Mesodermal cell (in vitro differentiated cells): ENCODE data around the gene SMIM29.

Experiments used
- H3K27ac ChIP-seq: 2 replicates; pipeline ENCODE4 v1.7.0; 2013; ENCODE audit warnings: mild to moderate bottlenecking, low read depth, low read length, moderate library complexity; ENCODE audit not compliant: severe bottlenecking
- H3K36me3 ChIP-seq: 2 replicates; pipeline ENCODE4 v1.7.1; 2013; ENCODE audit warnings: mild to moderate bottlenecking, low read length, moderate library complexity; ENCODE audit not compliant: control insufficient read depth, insufficient read depth
- H3K4me1 ChIP-seq: one replicate; pipeline ENCODE4 v1.7.1; 2013; ENCODE audit warnings: mild to moderate bottlenecking, low read length; ENCODE audit not compliant: insufficient read depth, control insufficient read depth, poor library complexity, severe bottlenecking
- H3K4me3 ChIP-seq: 2 replicates; pipeline ENCODE4 v1.7.0; 2013; ENCODE audit warnings: low read length, control low read depth, mild to moderate bottlenecking; ENCODE audit not compliant: insufficient read depth, poor library complexity, severe bottlenecking; ENCODE audit errors: extremely low read depth
- H3K9me3 ChIP-seq: 2 replicates; pipeline ENCODE4 v1.7.1; 2013; ENCODE audit warnings: mild to moderate bottlenecking, low read length, moderate library complexity; ENCODE audit not compliant: control insufficient read depth
- WGBS, 2 experiments: methylation state at CpG; one replicate each; pipeline ENCODE4 v1.1.5; 2013; ENCODE audit warnings: missing lambda C conversion rate in 2 of 2; ENCODE audit not compliant: insufficient coverage in 2 of 2; 5-methylcytosine and 5-hydroxymethylcytosine counted together

The SMIM29 gene

DNA sequence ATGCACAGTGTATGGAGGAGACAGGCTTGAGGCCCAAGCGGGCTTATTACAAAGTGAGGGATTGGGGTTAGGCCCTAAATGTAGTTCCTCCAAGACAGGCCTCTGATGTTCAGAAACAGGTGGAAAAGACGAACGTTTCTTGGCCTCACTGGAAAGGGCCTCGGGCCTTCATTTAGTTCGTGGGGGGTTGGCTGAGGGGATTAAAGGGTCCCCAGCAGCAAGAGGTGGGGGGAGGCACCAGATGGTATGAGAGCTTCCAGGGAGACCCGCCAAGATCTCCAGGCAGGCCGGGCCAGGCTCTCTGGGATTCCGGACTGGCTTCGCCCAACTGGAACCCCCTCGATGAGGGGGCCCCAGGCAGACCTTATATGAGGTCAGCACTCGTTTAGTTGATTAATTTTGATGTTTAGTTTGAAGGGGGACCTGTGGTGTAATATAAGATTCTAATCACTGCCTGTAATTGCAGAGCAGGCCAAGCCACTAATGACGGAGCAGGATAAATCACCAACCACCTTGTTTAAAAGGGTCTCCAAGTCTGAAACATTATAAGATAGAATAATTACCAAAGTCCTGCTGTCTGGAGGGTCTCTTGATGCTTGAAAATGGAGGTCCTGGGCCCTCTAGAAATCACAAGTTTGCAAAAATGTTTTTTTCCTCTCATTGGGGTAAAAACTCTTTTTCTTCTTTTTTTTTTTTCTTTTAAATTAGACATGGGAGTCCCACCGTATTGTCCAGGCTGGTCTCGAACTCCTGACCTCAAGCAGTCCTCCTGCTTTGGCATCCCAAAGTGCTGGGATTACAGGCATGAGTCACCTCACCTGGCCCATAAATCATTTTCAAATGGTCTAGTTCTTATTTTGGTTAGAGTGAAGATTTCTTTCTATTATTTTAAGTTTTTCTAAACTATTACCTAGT lies 10.0 kb downstream of the SMIM29 start:
- 4 to 13% methylated on average over 11 to 13 of the region's 14 CpGs for WGBS, 2 experiments
- peaks cover 53% of the 10 kb centered on the region for H3K36me3 ChIP-seq
- no peaks in the 10 kb centered on the region for H3K9me3 ChIP-seq
- H3K27ac ChIP-seq, result peak overlapping the region; percentile 32
- peak overlapping the region; percentile 74 for H3K4me3 ChIP-seq
- peaks cover 51% of the 10 kb centered on the region for H3K4me1 ChIP-seq

DNA sequence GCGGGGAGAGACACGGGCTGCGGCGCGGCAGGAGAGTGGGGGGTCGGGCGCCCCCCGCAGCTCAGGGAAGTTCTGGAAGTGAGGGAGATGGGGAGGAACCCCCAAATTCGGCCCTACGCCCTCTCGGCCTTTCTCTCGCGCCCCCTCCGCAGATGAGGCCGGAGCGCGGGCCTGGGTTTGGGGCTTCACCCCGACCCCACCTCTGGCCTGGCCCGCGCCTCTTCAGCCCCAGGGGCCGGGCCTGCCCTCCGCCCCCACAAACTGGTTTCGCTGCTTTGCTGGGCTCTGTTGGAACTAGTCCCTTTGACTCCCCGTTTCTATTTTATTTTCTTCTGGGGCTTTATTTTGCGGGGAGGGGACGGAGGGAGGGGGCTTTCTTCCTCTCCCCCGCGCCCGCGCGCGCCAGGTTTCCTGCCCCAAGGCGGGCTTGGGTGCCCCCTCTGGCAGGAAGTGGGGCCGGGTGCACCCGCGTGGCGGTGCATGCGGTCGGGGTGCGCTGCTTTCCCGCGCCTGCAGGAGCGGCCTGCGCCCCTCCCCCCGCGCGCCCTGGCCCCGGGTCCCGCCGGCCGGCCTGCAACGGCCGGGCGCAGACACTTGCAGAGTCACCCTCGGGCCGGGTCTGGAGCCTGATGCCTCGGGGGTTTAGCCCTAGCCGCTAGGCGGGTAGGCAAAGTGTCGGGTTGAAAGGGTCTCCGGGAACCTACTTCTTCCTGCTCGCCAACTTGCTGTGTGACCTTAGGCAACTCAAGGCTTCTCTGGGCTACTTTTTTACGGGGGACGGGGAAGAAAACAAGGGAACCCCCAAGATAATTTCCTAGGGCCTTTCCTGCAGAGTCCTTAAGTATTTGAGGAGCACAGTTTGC lies 10.9 kb downstream of the SMIM29 start:
- no peaks in the 10 kb centered on the region for H3K9me3 ChIP-seq
- H3K36me3 ChIP-seq, result peaks cover 45% of the 10 kb centered on the region
- H3K4me3 ChIP-seq, result peak overlapping the region; percentile 74
- H3K4me1 ChIP-seq, result peaks cover 45% of the 10 kb centered on the region
- H3K27ac ChIP-seq, result peak overlapping the region; percentile 32
- 0% methylated on average over 22 to 48 of the region's 64 CpGs for WGBS, 2 experiments

DNA sequence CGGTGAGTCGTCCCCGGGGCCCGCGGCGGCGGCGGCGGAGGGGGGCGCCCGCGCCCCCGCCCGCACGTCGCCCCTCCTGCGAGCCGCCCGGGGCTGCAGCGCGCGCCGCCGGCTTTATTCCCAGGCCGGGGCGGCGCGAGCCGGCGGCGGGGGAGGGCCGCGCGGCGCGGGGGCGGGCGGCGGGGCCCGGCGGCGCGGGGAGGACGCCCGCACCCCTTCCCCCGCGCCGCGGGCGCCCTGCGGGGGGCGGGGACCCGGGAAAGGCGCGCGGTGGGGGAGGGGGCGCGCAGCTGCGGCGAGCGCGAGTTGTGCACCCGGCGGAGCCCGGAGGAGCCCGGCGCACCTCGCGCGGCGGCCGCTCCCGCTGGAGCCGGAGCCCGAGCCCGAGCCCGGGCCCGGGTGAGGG lies 11.5 kb downstream of the SMIM29 start:
- 0% methylated on average over 38 to 65 of the region's 78 CpGs for WGBS, 2 experiments
- Histone ChIP-seq H3K4me1 (peaks cover 39% of the 10 kb centered on the region), H3K27ac (peak overlapping the region; percentile 32), H3K9me3 (no peaks in the 10 kb centered on the region), H3K4me3 (peak overlapping the region; percentile 74), H3K36me3 (peaks cover 39% of the 10 kb centered on the region)

DNA sequence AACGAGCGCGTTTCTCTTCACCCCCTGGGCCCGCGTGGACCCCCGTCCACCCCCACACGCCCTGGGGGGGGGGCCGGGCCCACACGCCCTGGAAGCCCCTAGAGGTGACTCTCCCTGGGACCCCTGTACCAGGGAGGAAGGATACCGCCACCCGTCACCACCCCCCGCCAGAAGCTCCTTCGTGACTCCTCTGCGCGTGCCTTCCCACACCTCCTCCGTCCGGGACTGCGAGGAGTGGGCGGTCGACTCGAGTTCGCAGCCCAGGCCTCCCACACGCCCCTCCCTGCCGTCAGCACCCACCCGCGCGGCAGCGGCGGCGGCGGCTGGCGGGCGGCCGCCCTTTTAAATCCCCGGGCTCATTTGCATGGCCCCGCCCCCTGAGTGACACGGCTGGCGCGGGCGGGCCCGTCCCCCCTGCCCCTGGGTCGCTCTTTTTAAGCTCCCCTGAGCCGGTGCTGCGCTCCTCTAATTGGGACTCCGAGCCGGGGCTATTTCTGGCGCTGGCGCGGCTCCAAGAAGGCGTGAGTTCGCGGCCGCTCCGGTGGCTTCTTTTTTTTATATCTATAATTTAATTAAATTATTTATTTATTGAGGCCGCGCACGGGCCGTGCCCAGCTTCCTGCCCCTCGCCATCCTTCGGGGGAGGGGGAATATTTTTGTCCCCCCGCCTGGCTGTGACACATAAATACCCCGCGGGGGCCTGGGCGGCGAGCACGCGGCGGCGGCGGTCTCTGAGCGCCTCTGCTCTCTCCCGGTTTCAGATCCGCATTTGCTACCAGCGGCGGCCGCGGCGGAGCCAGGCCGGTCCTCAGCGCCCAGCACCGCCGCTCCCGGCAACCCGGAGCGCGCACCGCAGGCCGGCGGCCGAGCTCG lies 12.1 kb downstream of the SMIM29 start, which contains the start of gene HMGA1:
Gene HMGA1 (plus strand): TSS at position 431 of the 873 bp plus-strand sequence. CDS start 3,908 bp downstream, outside the sequence.
- 0 to 1% methylated on average over 52 to 67 of the region's 91 CpGs for WGBS, 2 experiments
- H3K27ac ChIP-seq, result peak within 1 kb of the TSS; percentile 98
- peaks cover 33% of the 10 kb centered on the region for H3K4me1 ChIP-seq
- peak within 1 kb of the TSS; percentile 74 for H3K4me3 ChIP-seq
- no peaks in the 10 kb centered on the region for H3K9me3 ChIP-seq
- H3K36me3 ChIP-seq, result peaks cover 33% of the 10 kb centered on the region

DNA sequence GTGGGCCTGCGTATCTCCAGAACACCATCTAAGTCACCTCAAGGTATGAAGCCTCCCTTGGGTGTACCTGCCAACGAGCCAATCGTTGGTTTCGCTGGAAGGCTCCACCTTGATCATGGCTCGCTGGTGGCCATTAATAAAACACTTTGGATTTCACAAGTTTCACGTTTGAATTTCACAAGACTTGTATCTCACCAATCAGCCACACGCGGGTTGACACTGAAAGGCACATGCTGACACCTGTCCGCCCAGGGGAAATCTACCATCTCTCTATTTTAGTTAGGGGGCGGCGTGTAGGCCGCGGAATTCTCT lies 12.7 kb downstream of the SMIM29 start:
- Histone ChIP-seq H3K4me3 (peak overlapping the region; percentile 66), H3K36me3 (peaks cover 27% of the 10 kb centered on the region), H3K27ac (peak overlapping the region; percentile 98), H3K9me3 (no peaks in the 10 kb centered on the region), H3K4me1 (peaks cover 27% of the 10 kb centered on the region)
- WGBS, 2 experiments, result 0 to 1% methylated on average over 9 to 13 of the region's 13 CpGs

DNA sequence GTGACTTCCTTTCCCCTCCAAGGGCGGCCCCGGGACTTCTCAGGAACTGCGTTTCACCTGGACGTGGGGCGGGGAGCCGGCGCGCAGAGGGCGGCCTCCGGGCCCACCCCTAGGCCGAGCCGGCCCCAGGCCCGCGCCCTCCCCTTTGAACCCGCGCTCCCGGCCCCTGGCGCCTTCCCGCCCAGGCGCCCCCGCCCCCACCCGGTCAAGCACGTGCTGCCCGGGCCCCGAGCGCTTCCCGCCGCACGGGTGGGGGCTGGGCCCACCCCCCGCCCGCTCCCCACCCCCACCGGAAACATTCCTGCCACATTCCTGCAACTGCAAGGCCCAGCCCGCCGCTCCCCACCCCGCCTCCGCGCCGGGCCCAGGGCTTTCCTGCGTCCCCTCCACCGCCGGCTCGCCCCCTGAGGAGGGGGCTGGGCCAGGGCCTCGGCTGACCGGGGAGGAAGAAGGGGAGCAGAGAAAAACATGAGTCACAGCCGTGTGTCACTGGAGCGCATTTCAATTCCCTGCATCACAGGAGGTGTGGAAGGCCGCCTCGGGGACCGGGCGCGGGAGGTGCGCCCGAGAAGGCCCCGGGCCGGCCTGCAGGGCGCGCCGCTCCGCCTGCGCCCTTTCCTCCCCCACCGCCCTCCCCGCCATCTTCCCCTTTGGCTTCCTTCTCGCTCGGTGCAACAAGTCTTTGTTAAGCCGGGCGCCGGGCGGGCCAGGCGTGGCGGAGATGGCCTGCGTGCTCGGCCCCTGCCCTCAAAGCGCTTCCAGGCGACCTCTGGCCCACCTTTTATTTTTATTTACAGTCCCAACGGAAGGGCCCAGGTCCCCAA lies 13.3 kb downstream of the SMIM29 start:
- Histone ChIP-seq H3K9me3 (no peaks in the 10 kb centered on the region), H3K4me3 (peak overlapping the region; percentile 66), H3K27ac (peak overlapping the region; percentile 98), H3K4me1 (peaks cover 21% of the 10 kb centered on the region), H3K36me3 (peaks cover 21% of the 10 kb centered on the region)
- WGBS, 2 experiments, result 0% methylated on average over 36 to 50 of the region's 75 CpGs

DNA sequence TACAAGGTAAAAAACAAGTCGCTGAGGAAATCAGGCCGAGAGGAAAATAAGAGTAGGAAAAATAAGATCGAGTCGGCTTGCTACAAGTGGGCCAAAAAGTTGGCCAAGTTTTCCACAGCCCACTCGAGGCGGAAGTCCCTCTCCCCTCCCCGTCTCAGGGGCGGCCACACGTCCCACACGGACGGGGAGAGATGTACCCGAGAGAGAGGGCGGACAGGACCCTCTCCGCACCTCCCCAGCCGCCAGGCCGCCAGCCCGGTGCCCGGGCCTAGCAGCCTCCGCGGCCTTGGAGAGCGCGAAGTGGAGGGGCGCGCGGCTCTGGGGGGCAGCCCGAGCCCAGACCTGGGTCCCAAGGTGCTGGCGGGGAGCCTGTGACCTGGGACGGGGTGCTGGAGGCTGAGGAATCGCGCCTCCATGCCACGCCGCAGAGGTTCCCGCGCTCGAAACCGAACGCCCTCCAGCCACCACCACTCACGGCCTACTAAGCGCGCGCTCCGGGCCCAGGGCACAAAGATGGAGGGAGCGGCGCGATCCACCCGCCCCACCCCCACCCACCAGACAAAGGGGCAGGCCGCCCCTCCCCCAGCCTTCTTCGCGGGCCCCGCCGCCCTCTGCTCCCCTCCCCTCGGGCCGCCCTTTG lies 14.0 kb downstream of the SMIM29 start:
- Histone ChIP-seq H3K9me3 (no peaks in the 10 kb centered on the region), H3K27ac (peak overlapping the region; percentile 98), H3K4me3 (peak overlapping the region; percentile 31), H3K4me1 (peaks cover 16% of the 10 kb centered on the region), H3K36me3 (peaks cover 15% of the 10 kb centered on the region)
- 9 to 13% methylated on average over 22 to 30 of the region's 53 CpGs for WGBS, 2 experiments

DNA sequence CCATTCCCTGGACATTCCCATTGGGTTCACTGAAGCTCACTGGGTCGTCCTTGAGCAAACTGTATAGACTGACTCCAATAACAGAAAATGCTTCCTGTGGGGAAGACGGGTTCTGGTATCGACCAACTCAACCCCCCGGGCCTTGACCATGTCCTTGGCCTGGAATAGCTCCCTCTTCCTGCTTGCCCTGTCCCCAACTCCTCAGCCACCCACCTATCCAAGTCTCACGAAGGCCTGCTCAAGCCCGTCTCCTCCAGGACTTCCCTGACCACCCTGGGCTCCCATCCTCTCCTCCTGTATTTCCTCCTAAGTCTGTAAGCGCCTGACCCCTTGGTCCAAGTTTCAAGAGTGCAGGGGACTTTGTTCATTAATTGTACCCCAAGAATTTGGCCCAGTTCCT lies 14.9 kb downstream of the SMIM29 start:
- Histone ChIP-seq H3K4me1 (peaks cover 18% of the 10 kb centered on the region), H3K27ac (peak overlapping the region; percentile 98), H3K36me3 (peaks cover 7% of the 10 kb centered on the region), H3K9me3 (no peaks in the 10 kb centered on the region), H3K4me3 (no peak overlapping the region)
- WGBS, 2 experiments, result 93 to 95% methylated on average over 5 to 6 of the region's 7 CpGs

DNA sequence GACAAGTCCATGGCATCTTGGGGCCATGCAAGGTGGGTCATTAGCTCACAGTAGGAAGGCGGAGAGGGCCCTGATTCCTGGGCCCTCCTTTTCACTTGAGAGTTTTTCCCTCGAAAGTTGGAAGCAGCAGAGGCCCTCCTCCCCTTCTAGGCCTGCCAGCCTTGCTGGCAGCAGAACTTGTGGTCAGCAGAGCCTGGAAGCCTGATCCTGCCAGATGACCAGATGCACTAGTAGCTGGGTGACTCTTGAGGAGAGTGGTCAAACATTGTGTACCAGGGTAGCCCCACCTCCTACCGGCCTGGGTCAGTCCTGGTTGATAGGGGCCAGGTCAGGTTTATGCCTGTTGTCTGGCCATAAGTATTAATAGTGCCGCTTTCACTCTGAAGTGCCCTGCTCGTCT lies 15.9 kb downstream of the SMIM29 start:
- WGBS, 2 experiments, result 93 to 97% methylated on average over 4 to 5 of the region's 5 CpGs
- no peaks in the 10 kb centered on the region for H3K36me3 ChIP-seq
- H3K4me3 ChIP-seq, result no peak overlapping the region
- H3K4me1 ChIP-seq, result peaks cover 18% of the 10 kb centered on the region
- H3K9me3 ChIP-seq, result no peaks in the 10 kb centered on the region
- H3K27ac ChIP-seq, result no peak overlapping the region
